ENCODE results near the gene RBL2. TPM values are rescaled to one million over a fixed set of nuclear protein-coding genes. Genes with fewer than 3 reads are reported as not detected.

Gene RBL2
- total RNA-seq, 1 donor from 2014 or later = 96.5 TPM

- Histone ChIP-seq H3K4me1 (no peaks in the 10 kb centered on the region), H3K27me3 (ENCODE audit: low read depth) (no peaks in the 10 kb centered on the region), H3K4me3 (no peak overlapping the region), H3K27ac (no peak overlapping the region), H3K36me3 (peaks cover 95% of the 10 kb centered on the region), H3K9me3 (no peaks in the 10 kb centered on the region)
- DNase-seq (no peak), ATAC-seq (no peak)
- intact Hi-C loops (cut with DNase I) = no loop called here
- TF ChIP-seq, protein P1, sequence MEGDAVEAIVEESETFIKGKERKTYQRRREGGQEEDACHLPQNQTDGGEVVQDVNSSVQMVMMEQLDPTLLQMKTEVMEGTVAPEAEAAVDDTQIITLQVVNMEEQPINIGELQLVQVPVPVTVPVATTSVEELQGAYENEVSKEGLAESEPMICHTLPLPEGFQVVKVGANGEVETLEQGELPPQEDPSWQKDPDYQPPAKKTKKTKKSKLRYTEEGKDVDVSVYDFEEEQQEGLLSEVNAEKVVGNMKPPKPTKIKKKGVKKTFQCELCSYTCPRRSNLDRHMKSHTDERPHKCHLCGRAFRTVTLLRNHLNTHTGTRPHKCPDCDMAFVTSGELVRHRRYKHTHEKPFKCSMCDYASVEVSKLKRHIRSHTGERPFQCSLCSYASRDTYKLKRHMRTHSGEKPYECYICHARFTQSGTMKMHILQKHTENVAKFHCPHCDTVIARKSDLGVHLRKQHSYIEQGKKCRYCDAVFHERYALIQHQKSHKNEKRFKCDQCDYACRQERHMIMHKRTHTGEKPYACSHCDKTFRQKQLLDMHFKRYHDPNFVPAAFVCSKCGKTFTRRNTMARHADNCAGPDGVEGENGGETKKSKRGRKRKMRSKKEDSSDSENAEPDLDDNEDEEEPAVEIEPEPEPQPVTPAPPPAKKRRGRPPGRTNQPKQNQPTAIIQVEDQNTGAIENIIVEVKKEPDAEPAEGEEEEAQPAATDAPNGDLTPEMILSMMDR (IDR thresholded peaks at IDR 0.05) = no peak
Measured at GRCh38 chr16:53478965-53479364, 44.7 kb downstream of the RBL2 start.

DNA sequence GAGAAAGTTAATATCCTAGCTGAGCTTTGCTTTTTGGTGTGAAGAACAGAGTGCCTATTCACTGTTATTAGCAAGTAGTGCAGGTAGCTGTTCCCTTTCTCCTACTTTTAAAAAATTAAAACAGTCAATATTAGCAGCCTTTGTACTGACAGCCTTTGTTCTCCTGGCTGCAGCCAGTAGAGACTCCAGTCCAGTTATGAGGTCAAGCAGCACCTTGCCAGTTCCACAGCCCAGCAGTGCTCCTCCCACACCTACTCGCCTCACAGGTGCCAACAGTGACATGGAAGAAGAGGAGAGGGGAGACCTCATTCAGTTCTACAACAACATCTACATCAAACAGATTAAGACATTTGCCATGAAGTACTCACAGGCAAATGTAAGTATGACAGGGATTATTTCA, 46.1 kb downstream of the RBL2 start:
- DNase-seq = no peak
- H3K36me3 ChIP-seq = peaks cover 96% of the 10 kb centered on the region

DNA sequence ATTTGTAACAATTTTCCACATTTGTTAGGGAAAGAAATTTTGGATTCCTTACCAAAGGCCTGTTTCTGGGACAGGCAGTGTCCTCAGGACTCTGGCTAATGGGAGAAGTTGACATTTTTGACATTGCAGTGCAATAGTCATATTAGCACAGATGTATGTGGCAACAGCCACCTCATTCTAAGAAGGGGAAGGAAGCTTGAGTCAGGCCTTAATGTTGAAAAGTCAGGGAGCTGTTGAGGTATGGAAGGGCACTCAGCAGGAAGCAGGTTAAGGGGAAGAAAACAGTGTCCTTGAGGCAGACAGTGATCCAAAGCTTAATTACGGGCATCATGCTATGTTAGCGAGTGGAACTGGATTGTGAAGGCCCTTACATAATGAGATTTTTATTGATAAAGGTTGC, 47.9 kb downstream of the RBL2 start:
- Histone ChIP-seq H3K27me3 (ENCODE audit: low read depth) (no peaks in the 10 kb centered on the region), H3K36me3 (peaks cover 97% of the 10 kb centered on the region), H3K9me3 (peaks cover 2% of the 10 kb centered on the region), H3K27ac (no peak overlapping the region), H3K4me3 (no peak overlapping the region), H3K4me1 (no peaks in the 10 kb centered on the region)
- DNase-seq = no peak
- peak; percentile 70 to 88 for ATAC-seq
- intact Hi-C loops (cut with DNase I) = no loop called here
- TF ChIP-seq, protein P1 (IDR thresholded peaks at IDR 0.05) = no peak

More for the DNA sequence above, 46.1 kb downstream of the RBL2 start:
- intact Hi-C loops (cut with DNase I) = no loop called here
- H3K9me3 ChIP-seq = no peaks in the 10 kb centered on the region
- TF ChIP-seq, protein P1 (IDR thresholded peaks at IDR 0.05) = no peak
- no peak overlapping the region for H3K27ac ChIP-seq
- H3K27me3 ChIP-seq (ENCODE audit: low read depth) = no peaks in the 10 kb centered on the region
- no peaks in the 10 kb centered on the region for H3K4me1 ChIP-seq
- no peak for ATAC-seq
- H3K4me3 ChIP-seq = no peak overlapping the region

GRCh38 chr16:53484542-53484941, 50.3 kb downstream of the RBL2 start:
- H3K9me3 ChIP-seq = peaks cover 2% of the 10 kb centered on the region
- TF ChIP-seq, protein P1 (IDR thresholded peaks at IDR 0.05) = no peak
- DNase-seq (no peak), ATAC-seq (no peak)
- no peaks in the 10 kb centered on the region for H3K27me3 ChIP-seq (ENCODE audit: low read depth)
- no peak overlapping the region for H3K4me3 ChIP-seq
- intact Hi-C loops (cut with DNase I) = no loop called here
- H3K36me3 ChIP-seq = peaks cover 95% of the 10 kb centered on the region
- no peak overlapping the region for H3K27ac ChIP-seq
- H3K4me1 ChIP-seq = no peaks in the 10 kb centered on the region

GRCh38 chr16:53486230-53486629, 52.0 kb downstream of the RBL2 start:
- peaks cover 95% of the 10 kb centered on the region for H3K36me3 ChIP-seq
- H3K4me3 ChIP-seq = no peak overlapping the region
- H3K9me3 ChIP-seq = peaks cover 2% of the 10 kb centered on the region
- H3K27me3 ChIP-seq (ENCODE audit: low read depth) = no peaks in the 10 kb centered on the region
- intact Hi-C loops (cut with DNase I) = no loop called here
- DNase-seq = no peak
- H3K4me1 ChIP-seq = no peaks in the 10 kb centered on the region
- H3K27ac ChIP-seq = no peak overlapping the region
- ATAC-seq = no peak
- TF ChIP-seq, protein P1 (IDR thresholded peaks at IDR 0.05) = no peak

DNA sequence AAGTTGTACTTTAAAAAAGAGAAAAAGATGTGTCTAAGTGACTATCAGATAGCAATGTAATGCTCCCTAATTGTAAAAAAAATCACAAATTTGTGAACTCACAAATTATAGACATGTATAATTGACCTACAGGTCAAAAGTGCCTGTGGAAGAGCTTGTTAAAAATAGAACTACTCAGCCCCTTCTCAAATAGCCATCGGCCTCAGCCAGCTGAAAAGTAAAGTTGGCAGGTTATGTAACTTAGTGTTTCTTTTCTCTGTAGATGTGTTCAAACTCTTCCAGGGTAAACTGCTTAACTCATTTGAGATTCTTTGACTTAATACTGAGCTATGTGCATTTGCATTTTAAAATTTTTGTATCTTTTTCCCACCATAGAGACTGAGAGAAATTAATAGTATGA, 55.5 kb downstream of the RBL2 start:
- peaks cover 95% of the 10 kb centered on the region for H3K36me3 ChIP-seq
- H3K27ac ChIP-seq = no peak overlapping the region
- no peak for ATAC-seq

More for the DNA sequence above, 55.5 kb downstream of the RBL2 start:
- TF ChIP-seq, protein P1 (IDR thresholded peaks at IDR 0.05) = no peak
- no peaks in the 10 kb centered on the region for H3K27me3 ChIP-seq (ENCODE audit: low read depth)
- no peaks in the 10 kb centered on the region for H3K4me1 ChIP-seq
- intact Hi-C loops (cut with DNase I) = no loop called here
- no peak for DNase-seq
- peaks cover 2% of the 10 kb centered on the region for H3K9me3 ChIP-seq
- no peak overlapping the region for H3K4me3 ChIP-seq

All from lower lobe of right lung (tissue), 2 donors.